Astrocyte (in vitro differentiated cells and primary cell): ENCODE measurements around the gene PIK3CB. TPM values are rescaled to one million over a fixed set of nuclear protein-coding genes. Genes with fewer than 3 reads are reported as not detected.

Experiments used
- DNase-seq: peaks from one replicate; pipeline ENCODE4 v3.0.0-alpha.2; 2010; ENCODE audit warnings: low read depth
- FAIRE-seq: peaks from 2 replicates; lab custom pipeline; 2011; peaks lifted over from hg19 to GRCh38; lab: Jason Lieb, UNC
- H2AFZ ChIP-seq: 2 replicates; pipeline ENCODE4 v1.6.0; 2012; ENCODE audit warnings: low read depth, low read length, inconsistent platforms
- H3K27ac ChIP-seq: 2 replicates; pipeline ENCODE4 v1.5.1; 2011; ENCODE audit warnings: low read depth, low read length, inconsistent platforms
- H3K27me3 ChIP-seq: 2 replicates; pipeline ENCODE4 v1.6.0; 2011; ENCODE audit warnings: low read length, inconsistent platforms; ENCODE audit not compliant: insufficient read depth
- H3K36me3 ChIP-seq: 2 replicates; pipeline ENCODE4 v1.5.1; 2011; ENCODE audit warnings: low read length, inconsistent platforms; ENCODE audit not compliant: insufficient read depth
- H3K4me1 ChIP-seq: 2 replicates; pipeline ENCODE4 v1.5.1; 2011; ENCODE audit warnings: low read length, inconsistent platforms; ENCODE audit not compliant: insufficient read depth
- H3K4me2 ChIP-seq: 2 replicates; pipeline ENCODE4 v1.6.0; 2012; ENCODE audit warnings: low read length, inconsistent platforms
- H3K4me3 ChIP-seq: 2 replicates; pipeline ENCODE4 v1.5.1; 2011; ENCODE audit warnings: low read depth, mild to moderate bottlenecking, low read length, inconsistent platforms; ENCODE audit not compliant: insufficient read depth
- H3K79me2 ChIP-seq: 2 replicates; pipeline ENCODE4 v1.6.0; 2012; ENCODE audit warnings: mild to moderate bottlenecking, low read length, inconsistent platforms; ENCODE audit not compliant: insufficient read depth
- H3K9ac ChIP-seq: 2 replicates; pipeline ENCODE4 v1.6.0; 2012; ENCODE audit warnings: mild to moderate bottlenecking, low read length, inconsistent platforms
- H3K9me3 ChIP-seq: 2 replicates; pipeline ENCODE4 v1.5.1; 2012; ENCODE audit warnings: low read depth, mild to moderate bottlenecking, low read length, inconsistent platforms; ENCODE audit not compliant: insufficient read depth
- H4K20me1 ChIP-seq: 2 replicates; pipeline ENCODE4 v1.6.0; 2012; ENCODE audit warnings: low read length, inconsistent platforms; ENCODE audit not compliant: insufficient read depth
- H3K27ac Mint-ChIP-seq: one replicate; pipeline ENCODE4 v1.8.0; 2021; ENCODE audit warnings: mild to moderate bottlenecking, mixed read lengths; ENCODE audit not compliant: unreplicated experiment
- H3K27me3 Mint-ChIP-seq: one replicate; pipeline ENCODE4 v1.8.0; 2021; ENCODE audit warnings: low read depth, mixed read lengths; ENCODE audit not compliant: unreplicated experiment
- H3K36me3 Mint-ChIP-seq: one replicate; pipeline ENCODE4 v1.8.0; 2021; ENCODE audit warnings: low read depth, mixed read lengths; ENCODE audit not compliant: unreplicated experiment
- H3K4me1 Mint-ChIP-seq: one replicate; pipeline ENCODE4 v1.8.0; 2021; ENCODE audit warnings: low read depth, mixed read lengths; ENCODE audit not compliant: unreplicated experiment
- H3K4me3 Mint-ChIP-seq: one replicate; pipeline ENCODE4 v1.8.0; 2021; ENCODE audit warnings: mild to moderate bottlenecking, moderate library complexity, mixed read lengths; ENCODE audit not compliant: unreplicated experiment
- H3K9me3 Mint-ChIP-seq: one replicate; pipeline ENCODE4 v1.8.0; 2021; ENCODE audit warnings: mild to moderate bottlenecking, mixed read lengths; ENCODE audit not compliant: unreplicated experiment
- EZH2 ChIP-seq: IDR thresholded peaks from 2 replicates; pipeline ENCODE4 v1.6.1; 2012; ENCODE audit warnings: mild to moderate bottlenecking, low read length, inconsistent platforms; ENCODE audit not compliant: insufficient read depth
- total RNA-seq: library from RNA; stranded (reverse); gene quantifications from 2 replicates; pipeline ENCODE4 v1.2.1, GENCODE V29; 2021
- TF ChIP-seq, protein P1 (sequence below): IDR thresholded peaks from 2 replicates; pipeline ENCODE4 v1.5.1; 2011; ENCODE audit warnings: low read depth, mild to moderate bottlenecking, inconsistent platforms, low read length, moderate library complexity; ENCODE audit not compliant: insufficient read depth

Gene PIK3CB
- total RNA-seq, 1 donor from 2014 or later: 24.8 TPM

DNA sequence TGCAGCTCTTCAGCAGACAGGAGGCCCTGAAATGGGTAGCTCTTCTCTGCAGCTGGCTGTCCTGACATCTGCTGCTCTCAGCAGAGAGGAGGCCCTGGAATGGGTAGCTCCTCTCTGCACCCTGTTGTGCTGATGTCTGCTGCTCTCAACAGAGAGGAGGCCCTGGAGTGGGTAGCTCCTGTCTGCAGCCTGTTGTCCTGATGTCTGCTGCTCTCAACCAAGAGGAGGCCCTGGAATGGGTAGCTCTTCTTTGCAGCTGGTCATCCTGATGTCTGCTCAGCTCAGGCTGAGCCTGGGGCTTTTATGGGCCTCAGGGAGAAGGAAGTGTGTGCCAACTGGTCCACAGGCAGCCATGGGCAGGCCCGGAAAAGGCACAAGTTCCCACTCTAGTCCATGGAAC is 66.6 kb downstream of the PIK3CB start:
- H2AFZ ChIP-seq: no peak overlapping the region
- no peak overlapping the region for H3K4me2 ChIP-seq
- H3K36me3 Mint-ChIP-seq: peaks cover 4% of the 10 kb centered on the region
- no peak for FAIRE-seq
- peaks cover 8% of the 10 kb centered on the region for H3K4me1 ChIP-seq
- H3K27ac Mint-ChIP-seq: no peak overlapping the region
- no peaks in the 10 kb centered on the region for H3K27me3 Mint-ChIP-seq
- H3K4me1 Mint-ChIP-seq: peaks cover 12% of the 10 kb centered on the region
- no peaks in the 10 kb centered on the region for H3K36me3 ChIP-seq
- TF ChIP-seq, protein P1, sequence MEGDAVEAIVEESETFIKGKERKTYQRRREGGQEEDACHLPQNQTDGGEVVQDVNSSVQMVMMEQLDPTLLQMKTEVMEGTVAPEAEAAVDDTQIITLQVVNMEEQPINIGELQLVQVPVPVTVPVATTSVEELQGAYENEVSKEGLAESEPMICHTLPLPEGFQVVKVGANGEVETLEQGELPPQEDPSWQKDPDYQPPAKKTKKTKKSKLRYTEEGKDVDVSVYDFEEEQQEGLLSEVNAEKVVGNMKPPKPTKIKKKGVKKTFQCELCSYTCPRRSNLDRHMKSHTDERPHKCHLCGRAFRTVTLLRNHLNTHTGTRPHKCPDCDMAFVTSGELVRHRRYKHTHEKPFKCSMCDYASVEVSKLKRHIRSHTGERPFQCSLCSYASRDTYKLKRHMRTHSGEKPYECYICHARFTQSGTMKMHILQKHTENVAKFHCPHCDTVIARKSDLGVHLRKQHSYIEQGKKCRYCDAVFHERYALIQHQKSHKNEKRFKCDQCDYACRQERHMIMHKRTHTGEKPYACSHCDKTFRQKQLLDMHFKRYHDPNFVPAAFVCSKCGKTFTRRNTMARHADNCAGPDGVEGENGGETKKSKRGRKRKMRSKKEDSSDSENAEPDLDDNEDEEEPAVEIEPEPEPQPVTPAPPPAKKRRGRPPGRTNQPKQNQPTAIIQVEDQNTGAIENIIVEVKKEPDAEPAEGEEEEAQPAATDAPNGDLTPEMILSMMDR: no peak
- no peak for TF ChIP-seq EZH2
- H3K27ac ChIP-seq: no peak overlapping the region
- peaks cover 14% of the 10 kb centered on the region for H3K9me3 ChIP-seq
- H3K79me2 ChIP-seq: no peaks in the 10 kb centered on the region
- no peak overlapping the region for H3K9ac ChIP-seq
- H3K9me3 Mint-ChIP-seq: peaks cover 4% of the 10 kb centered on the region
- DNase-seq: no peak
- no peaks in the 10 kb centered on the region for H3K27me3 ChIP-seq
- H3K4me3 Mint-ChIP-seq: no peak overlapping the region
- no peaks in the 10 kb centered on the region for H4K20me1 ChIP-seq
- no peak overlapping the region for H3K4me3 ChIP-seq

DNA sequence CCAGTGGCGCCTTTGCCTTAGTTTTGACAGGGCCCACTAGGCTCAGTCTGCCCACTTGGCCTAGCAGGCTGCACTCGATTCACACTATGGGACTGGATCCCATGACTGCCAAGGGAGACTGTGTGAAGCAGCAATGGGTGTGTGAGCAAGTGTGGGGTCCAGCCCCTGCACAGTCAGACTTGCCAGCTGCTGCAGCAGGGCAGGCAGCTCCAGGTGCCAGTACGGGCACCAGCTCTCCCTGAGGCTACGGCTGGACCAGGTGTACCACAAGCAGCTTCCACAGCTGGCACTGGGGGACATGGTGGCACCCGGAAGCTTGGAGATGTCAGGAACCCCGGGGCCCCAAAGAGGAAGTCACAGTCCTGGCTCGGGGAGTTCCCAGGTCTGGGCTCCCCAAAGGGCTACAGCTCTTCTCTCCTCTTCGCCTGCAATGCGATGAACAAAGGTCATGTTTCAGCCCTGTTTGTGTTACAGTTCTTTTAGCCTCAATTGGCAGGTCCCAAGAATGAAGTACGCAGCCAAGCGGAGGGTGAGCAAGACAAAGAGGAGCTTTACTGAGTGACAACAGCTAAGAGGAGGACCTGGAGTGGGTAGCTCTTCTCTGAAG is 67.1 kb downstream of the PIK3CB start:
- peaks cover 4% of the 10 kb centered on the region for H3K9me3 Mint-ChIP-seq
- H3K4me1 Mint-ChIP-seq: peaks cover 12% of the 10 kb centered on the region
- Histone ChIP-seq H3K4me1 (peaks cover 8% of the 10 kb centered on the region), H2AFZ (no peak overlapping the region), H3K27me3 (no peaks in the 10 kb centered on the region), H3K27ac (no peak overlapping the region), H3K4me2 (no peak overlapping the region), H4K20me1 (no peaks in the 10 kb centered on the region), H3K9ac (no peak overlapping the region), H3K9me3 (peaks cover 14% of the 10 kb centered on the region), H3K79me2 (no peaks in the 10 kb centered on the region), H3K36me3 (no peaks in the 10 kb centered on the region), H3K4me3 (no peak overlapping the region)
- DNase-seq: no peak
- peaks cover 4% of the 10 kb centered on the region for H3K36me3 Mint-ChIP-seq
- H3K4me3 Mint-ChIP-seq: no peak overlapping the region
- no peak overlapping the region for H3K27ac Mint-ChIP-seq
- TF ChIP-seq, protein P1: no peak
- no peak for TF ChIP-seq EZH2
- H3K27me3 Mint-ChIP-seq: no peaks in the 10 kb centered on the region
- FAIRE-seq: no peak

DNA sequence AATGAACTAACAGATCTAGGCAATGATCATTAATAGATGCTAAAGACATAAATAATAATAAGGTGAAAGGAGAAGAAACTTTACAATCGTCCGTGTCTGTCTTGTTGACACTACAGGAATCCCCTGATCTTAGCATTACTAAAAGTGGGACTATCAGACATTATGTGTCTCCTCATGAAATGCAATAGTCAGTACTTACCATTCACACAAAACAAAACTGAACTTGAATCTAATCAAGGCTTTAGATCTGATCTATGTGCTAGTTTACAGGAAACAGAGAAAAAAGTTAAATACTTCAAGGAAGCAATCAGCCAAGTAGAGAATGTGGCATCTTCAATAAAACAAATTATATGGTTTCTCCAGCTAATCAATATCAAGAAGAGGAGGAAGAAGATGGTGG is 73.7 kb downstream of the PIK3CB start:
- TF ChIP-seq, protein P1: no peak
- no peak for TF ChIP-seq EZH2
- H4K20me1 ChIP-seq: no peaks in the 10 kb centered on the region
- peaks cover 3% of the 10 kb centered on the region for H3K4me1 Mint-ChIP-seq
- no peak overlapping the region for H2AFZ ChIP-seq
- H3K4me1 ChIP-seq: no peaks in the 10 kb centered on the region
- FAIRE-seq: no peak
- H3K79me2 ChIP-seq: no peaks in the 10 kb centered on the region
- H3K9me3 ChIP-seq: no peaks in the 10 kb centered on the region
- H3K4me2 ChIP-seq: no peak overlapping the region
- DNase-seq: no peak
- no peak overlapping the region for H3K9ac ChIP-seq
- no peak overlapping the region for H3K4me3 Mint-ChIP-seq
- no peak overlapping the region for H3K4me3 ChIP-seq
- H3K27me3 ChIP-seq: no peaks in the 10 kb centered on the region
- H3K9me3 Mint-ChIP-seq: no peaks in the 10 kb centered on the region
- no peak overlapping the region for H3K27ac ChIP-seq
- H3K27ac Mint-ChIP-seq: no peak overlapping the region
- H3K27me3 Mint-ChIP-seq: no peaks in the 10 kb centered on the region
- peaks cover 3% of the 10 kb centered on the region for H3K36me3 Mint-ChIP-seq
- no peaks in the 10 kb centered on the region for H3K36me3 ChIP-seq
